ENCODE measurements around the gene TOR1A. TPM values are rescaled to one million over a fixed set of nuclear protein-coding genes. Genes with fewer than 3 reads are reported as not detected.

Gene TOR1A
- total RNA-seq, 4 donors from 2014 or later, result 18.1 to 31.9 (median 24.9) TPM

DNA sequence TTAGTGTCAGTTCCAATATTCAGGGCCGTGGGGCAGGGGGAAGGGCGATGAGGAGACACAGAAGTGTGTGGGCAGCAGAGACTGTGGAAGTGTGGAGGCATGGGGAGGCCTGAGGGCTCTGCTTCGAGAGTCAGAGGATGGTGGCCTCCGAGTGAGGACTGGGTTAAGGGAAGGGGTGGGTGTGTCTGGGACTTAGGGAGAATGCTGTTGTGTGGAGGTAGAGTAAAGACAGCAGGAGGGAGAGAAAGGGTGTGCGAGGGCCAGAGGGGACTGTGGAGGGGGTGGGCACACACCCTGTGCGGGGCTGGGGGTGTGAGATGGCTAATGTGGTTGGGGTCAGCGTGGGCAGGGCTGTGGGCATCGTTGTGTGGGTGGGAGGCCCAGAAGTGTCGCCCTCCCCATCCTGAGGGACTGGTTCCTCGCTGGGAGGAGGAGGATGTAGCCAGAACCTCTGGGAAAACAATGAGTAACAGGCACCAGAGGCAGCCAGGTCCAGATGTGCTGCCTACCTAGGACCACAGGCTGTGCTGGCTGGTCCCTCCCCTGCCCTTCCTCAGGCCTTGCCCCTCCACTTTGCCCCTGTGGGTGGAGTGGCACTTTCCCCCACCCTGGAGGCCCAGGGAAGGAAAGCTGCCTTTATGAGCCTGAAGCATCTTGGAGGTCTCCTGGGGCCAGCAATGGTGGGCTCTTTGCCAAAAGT is 15.5 kb upstream of the TOR1A start:
- no peak overlapping the region for H3K4me3 ChIP-seq
- H3K9me3 ChIP-seq, result no peaks in the 10 kb centered on the region
- H3K4me1 ChIP-seq, result peaks cover 15 to 18% of the 10 kb centered on the region in 2 donors
- no peak for DNase-seq
- no peak overlapping the region for H3K27ac ChIP-seq
- ATAC-seq, result no peak
- in situ Hi-C loops (cut with MboI; ENCODE audit: low sequenced_read_pairs in 4 of 4) (no loop called here), intact Hi-C loops (cut with DNase I; ENCODE audit: low total_unique reads) (loop anchor here (5.0 kb wide), 2 partner anchors 37 to 853 kb away; partner anchors contain the start of genes EXOSC2 and TOR1B)
- H3K27me3 ChIP-seq, result no peaks in the 10 kb centered on the region
- no peak for TF ChIP-seq POLR2A (IDR thresholded peaks at IDR 0.05)
- TF ChIP-seq, protein P1, sequence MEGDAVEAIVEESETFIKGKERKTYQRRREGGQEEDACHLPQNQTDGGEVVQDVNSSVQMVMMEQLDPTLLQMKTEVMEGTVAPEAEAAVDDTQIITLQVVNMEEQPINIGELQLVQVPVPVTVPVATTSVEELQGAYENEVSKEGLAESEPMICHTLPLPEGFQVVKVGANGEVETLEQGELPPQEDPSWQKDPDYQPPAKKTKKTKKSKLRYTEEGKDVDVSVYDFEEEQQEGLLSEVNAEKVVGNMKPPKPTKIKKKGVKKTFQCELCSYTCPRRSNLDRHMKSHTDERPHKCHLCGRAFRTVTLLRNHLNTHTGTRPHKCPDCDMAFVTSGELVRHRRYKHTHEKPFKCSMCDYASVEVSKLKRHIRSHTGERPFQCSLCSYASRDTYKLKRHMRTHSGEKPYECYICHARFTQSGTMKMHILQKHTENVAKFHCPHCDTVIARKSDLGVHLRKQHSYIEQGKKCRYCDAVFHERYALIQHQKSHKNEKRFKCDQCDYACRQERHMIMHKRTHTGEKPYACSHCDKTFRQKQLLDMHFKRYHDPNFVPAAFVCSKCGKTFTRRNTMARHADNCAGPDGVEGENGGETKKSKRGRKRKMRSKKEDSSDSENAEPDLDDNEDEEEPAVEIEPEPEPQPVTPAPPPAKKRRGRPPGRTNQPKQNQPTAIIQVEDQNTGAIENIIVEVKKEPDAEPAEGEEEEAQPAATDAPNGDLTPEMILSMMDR (IDR thresholded peaks at IDR 0.05 in 4 of 5, conservative IDR thresholded peaks at IDR 0.05 in 1 of 5), result no peak
- no peaks in the 10 kb centered on the region for H3K36me3 ChIP-seq

DNA sequence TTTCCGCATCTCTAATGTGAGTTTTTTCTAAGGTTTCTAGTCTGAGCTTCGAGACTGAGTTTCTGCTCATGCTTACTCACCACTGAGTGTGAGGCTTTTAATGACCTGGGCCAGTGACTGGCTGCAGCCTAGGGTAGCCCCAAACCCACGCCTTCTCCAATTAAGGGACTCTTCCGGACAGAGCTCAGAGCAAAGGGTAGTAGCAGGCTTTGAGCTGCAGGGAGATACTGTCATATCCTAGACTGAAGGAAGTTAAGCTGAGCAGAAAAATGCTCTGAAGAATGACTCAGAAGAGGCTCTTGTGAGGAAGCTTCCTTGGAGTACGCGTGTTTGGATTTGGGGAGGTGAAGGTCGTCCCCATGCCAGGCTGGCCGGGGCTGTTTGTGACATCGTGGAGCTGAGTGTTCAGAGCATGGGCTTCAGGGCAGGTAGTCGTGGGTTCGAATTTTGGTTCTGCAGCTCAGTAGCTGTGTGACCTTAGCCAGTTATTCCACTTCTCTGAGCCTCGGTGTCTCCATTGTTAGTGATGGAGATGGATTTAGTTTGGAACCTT is 14.8 kb upstream of the TOR1A start:
- H3K27me3 ChIP-seq, result no peaks in the 10 kb centered on the region
- H3K36me3 ChIP-seq, result no peaks in the 10 kb centered on the region
- intact Hi-C loops (cut with DNase I; ENCODE audit: low total_unique reads), result loop anchor here (5.0 kb wide), 2 partner anchors 36 to 854 kb away; partner anchors contain the start of genes EXOSC2 and TOR1B
- H3K4me3 ChIP-seq, result no peak overlapping the region
- no peak for ATAC-seq
- H3K9me3 ChIP-seq, result no peaks in the 10 kb centered on the region
- H3K27ac ChIP-seq, result no peak overlapping the region
- in situ Hi-C loops (cut with MboI; ENCODE audit: low sequenced_read_pairs in 4 of 4), result no loop called here
- no peak for TF ChIP-seq POLR2A (IDR thresholded peaks at IDR 0.05)
- TF ChIP-seq, protein P1 (IDR thresholded peaks at IDR 0.05 in 4 of 5, conservative IDR thresholded peaks at IDR 0.05 in 1 of 5), result no peak
- no peak for DNase-seq
- H3K4me1 ChIP-seq, result peaks cover 22 to 25% of the 10 kb centered on the region in 2 donors

DNA sequence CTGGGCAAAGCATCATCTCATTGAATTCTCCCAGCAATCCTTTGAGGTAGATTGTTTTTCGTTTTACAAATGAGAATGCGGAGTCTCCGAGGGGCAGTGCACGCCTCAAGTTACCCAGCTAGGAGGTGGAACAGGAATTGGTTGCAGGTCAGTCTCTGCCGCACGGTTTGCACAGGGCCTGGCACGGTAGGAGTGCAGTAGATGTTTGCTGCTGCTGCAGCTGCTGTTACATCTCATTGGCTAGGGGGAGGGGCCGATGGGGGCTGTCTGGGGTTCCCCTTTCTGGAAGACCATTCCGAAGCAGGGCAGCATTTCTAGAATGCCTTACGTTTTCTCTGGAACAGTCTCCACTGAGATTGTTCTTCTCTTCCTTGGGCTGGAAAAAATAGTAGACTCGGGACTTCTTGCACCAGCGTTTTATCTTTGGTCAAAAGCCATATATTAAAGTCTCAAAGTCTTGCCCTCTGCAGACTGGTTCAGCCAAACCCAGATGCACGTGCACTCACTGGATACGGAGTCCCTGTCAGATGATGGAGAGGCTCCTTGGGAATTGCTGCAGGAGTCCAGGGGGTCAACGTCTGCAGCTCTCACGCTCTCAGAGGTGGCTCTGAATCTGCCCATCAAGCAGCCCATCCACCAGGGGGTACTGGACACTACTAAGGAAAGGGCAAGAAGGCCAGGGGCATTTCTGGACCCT is 12.5 kb upstream of the TOR1A start:
- ATAC-seq, result no peak
- in situ Hi-C loops (cut with MboI; ENCODE audit: low sequenced_read_pairs in 4 of 4), result no loop called here
- no peak for DNase-seq
- intact Hi-C loops (cut with DNase I; ENCODE audit: low total_unique reads), result loop anchor here (5.0 kb wide), 2 partner anchors 34 to 856 kb away; partner anchors contain the start of genes EXOSC2 and TOR1B
- no peak for TF ChIP-seq POLR2A (IDR thresholded peaks at IDR 0.05)
- TF ChIP-seq, protein P1 (IDR thresholded peaks at IDR 0.05 in 4 of 5, conservative IDR thresholded peaks at IDR 0.05 in 1 of 5), result no peak
- H3K27me3 ChIP-seq, result no peaks in the 10 kb centered on the region
- H3K4me1 ChIP-seq, result peaks cover 24 to 28% of the 10 kb centered on the region in 2 donors
- no peaks in the 10 kb centered on the region for H3K9me3 ChIP-seq
- peak overlapping the region; percentile 94 to 100 (median 96) for H3K4me3 ChIP-seq
- peak overlapping the region in 3 of 4 donors; percentile 78 to 95 (median 92) for H3K27ac ChIP-seq
- H3K36me3 ChIP-seq, result peaks cover 0 to 22% of the 10 kb centered on the region in 2 donors

GRCh38 chr9:129835860-129836223 is 11.9 kb upstream of the TOR1A start:
- peaks cover 0 to 29% of the 10 kb centered on the region in 2 donors for H3K36me3 ChIP-seq
- H3K9me3 ChIP-seq, result no peaks in the 10 kb centered on the region
- H3K4me3 ChIP-seq, result peak overlapping the region; percentile 94 to 100 (median 96)
- no peak for DNase-seq
- intact Hi-C loops (cut with DNase I; ENCODE audit: low total_unique reads), result loop anchor here (1.0 to 5.0 kb wide), 4 partner anchors 12 to 856 kb away; partner anchors contain the start of genes EXOSC2, GPR107, TOR1A and TOR1B
- no peaks in the 10 kb centered on the region for H3K27me3 ChIP-seq
- ATAC-seq, result no peak
- H3K27ac ChIP-seq, result peak overlapping the region; percentile 78 to 95 (median 90)
- peaks cover 24 to 28% of the 10 kb centered on the region in 2 donors for H3K4me1 ChIP-seq
- TF ChIP-seq, protein P1 (IDR thresholded peaks at IDR 0.05 in 4 of 5, conservative IDR thresholded peaks at IDR 0.05 in 1 of 5), result no peak
- TF ChIP-seq POLR2A (IDR thresholded peaks at IDR 0.05), result no peak
- in situ Hi-C loops (cut with MboI; ENCODE audit: low sequenced_read_pairs in 4 of 4), result no loop called here

Data from gastrocnemius medialis (tissue), 4 donors.